ENCODE data around the gene CALB2.

CALB2 gene

GRCh38 chr16:71387045-71387871 is 28.7 kb downstream of the CALB2 start:
- no peak for DNase-seq (ENCODE audit: low read depth in 3 of 3, low spot score in 1 of 3)

GRCh38 chr16:71389330-71389729 is 30.8 kb downstream of the CALB2 start:
- no peak for DNase-seq (ENCODE audit: low read depth in 3 of 3, low spot score in 1 of 3)

- no peak for DNase-seq (ENCODE audit: low read depth in 3 of 3, low spot score in 1 of 3)
These were observed 38.1 kb downstream of the CALB2 start for GRCh38 chr16:71396594-71396993.

GRCh38 chr16:71399801-71400563 is 41.5 kb downstream of the CALB2 start:
- no peak for DNase-seq (ENCODE audit: low read depth in 3 of 3, low spot score in 1 of 3)

- DNase-seq (ENCODE audit: low read depth in 3 of 3, low spot score in 1 of 3): no peak
These were observed 43.5 kb downstream of the CALB2 start for GRCh38 chr16:71402007-71402406.

- DNase-seq (ENCODE audit: low read depth in 3 of 3, low spot score in 1 of 3): no peak
These were observed 44.2 kb downstream of the CALB2 start for GRCh38 chr16:71402674-71403073.

- DNase-seq (ENCODE audit: low read depth in 3 of 3, low spot score in 1 of 3): no peak
These were observed 45.8 kb downstream of the CALB2 start for GRCh38 chr16:71404364-71404763.

- DNase-seq (ENCODE audit: low read depth in 3 of 3, low spot score in 1 of 3): no peak
These were observed 47.8 kb downstream of the CALB2 start for GRCh38 chr16:71406316-71406715.

- no peak for DNase-seq (ENCODE audit: low read depth in 3 of 3, low spot score in 1 of 3)
These were observed 48.2 kb downstream of the CALB2 start for GRCh38 chr16:71406724-71407123.

GRCh38 chr16:71407731-71408130 is 49.2 kb downstream of the CALB2 start:
- no peak for DNase-seq (ENCODE audit: low read depth in 3 of 3, low spot score in 1 of 3)

GRCh38 chr16:71408536-71408935 is 50.0 kb downstream of the CALB2 start:
- no peak for DNase-seq (ENCODE audit: low read depth in 3 of 3, low spot score in 1 of 3)

- DNase-seq (ENCODE audit: low read depth in 3 of 3, low spot score in 1 of 3): no peak
These were observed 50.7 kb downstream of the CALB2 start for GRCh38 chr16:71409011-71409775.

- DNase-seq (ENCODE audit: low read depth in 3 of 3, low spot score in 1 of 3): no peak
These were observed 51.6 kb downstream of the CALB2 start for GRCh38 chr16:71410146-71410545.

GRCh38 chr16:71412270-71413160 is 54.0 kb downstream of the CALB2 start:
- peak; percentile 14 to 32 (median 26) for DNase-seq (ENCODE audit: low read depth in 3 of 3, low spot score in 1 of 3)

GRCh38 chr16:71413341-71413740 is 54.8 kb downstream of the CALB2 start:
- DNase-seq (ENCODE audit: low read depth in 3 of 3, low spot score in 1 of 3): no peak

GRCh38 chr16:71414038-71414437 is 55.5 kb downstream of the CALB2 start:
- no peak for DNase-seq (ENCODE audit: low read depth in 3 of 3, low spot score in 1 of 3)

- no peak for DNase-seq (ENCODE audit: low read depth in 3 of 3, low spot score in 1 of 3)
These were observed 63.4 kb downstream of the CALB2 start for GRCh38 chr16:71421911-71422310.

GRCh38 chr16:71423016-71423415 is 64.5 kb downstream of the CALB2 start:
- DNase-seq (ENCODE audit: low read depth in 3 of 3, low spot score in 1 of 3): no peak

GRCh38 chr16:71423865-71424264 is 65.3 kb downstream of the CALB2 start:
- no peak for DNase-seq (ENCODE audit: low read depth in 3 of 3, low spot score in 1 of 3)

GRCh38 chr16:71424626-71425025 is 66.1 kb downstream of the CALB2 start:
- no peak for DNase-seq (ENCODE audit: low read depth in 3 of 3, low spot score in 1 of 3)

GRCh38 chr16:71425746-71426068 is 67.2 kb downstream of the CALB2 start:
- no peak for DNase-seq (ENCODE audit: low read depth in 3 of 3, low spot score in 1 of 3)

Measured in stimulated activated CD4-positive, alpha-beta T cell treated with anti-CD3 and anti-CD28 coated beads, TNF-alpha, amount 100 ng/mL, for 1 hour (primary cell).